ENCODE measurements around the gene ERBB2. TPM values are rescaled to one million over a fixed set of nuclear protein-coding genes. Genes with fewer than 3 reads are reported as not detected.

The ERBB2 gene
- total RNA-seq, 3 donors from 2014 or later = 13.1 to 118 (median 59.0) TPM

GRCh38 chr17:39726617-39727016 lies 26.8 kb downstream of the ERBB2 start:
- no peak overlapping the region for H3K4me3 ChIP-seq
- no peak for TF ChIP-seq POLR2AphosphoS5 (IDR thresholded peaks at IDR 0.05)
- no peak for TF ChIP-seq CTCF (IDR thresholded peaks at IDR 0.05)
- no peak for TF ChIP-seq POLR2A (IDR thresholded peaks at IDR 0.05)
- intact Hi-C loops (cut with DNase I; ENCODE audit: low total_unique reads) = no loop called here
- H3K27me3 ChIP-seq = no peaks in the 10 kb centered on the region
- no peak for DNase-seq (ENCODE audit: low spot score in 2 of 2)
- no peaks in the 10 kb centered on the region for H3K9me3 ChIP-seq
- peaks cover 4 to 10% of the 10 kb centered on the region in 2 donors for H3K4me1 ChIP-seq
- H3K36me3 ChIP-seq = no peaks in the 10 kb centered on the region
- H3K27ac ChIP-seq = no peak overlapping the region

- no peak for DNase-seq (ENCODE audit: low spot score in 2 of 2)
- H3K9me3 ChIP-seq = no peaks in the 10 kb centered on the region
- H3K36me3 ChIP-seq = no peaks in the 10 kb centered on the region
- peaks cover 4 to 10% of the 10 kb centered on the region in 2 donors for H3K4me1 ChIP-seq
- peak overlapping the region; percentile 43 to 97 for H3K27ac ChIP-seq
- TF ChIP-seq CTCF (IDR thresholded peaks at IDR 0.05) (no peak), POLR2AphosphoS5 (IDR thresholded peaks at IDR 0.05) (no peak), POLR2A (IDR thresholded peaks at IDR 0.05) (no peak)
- intact Hi-C loops (cut with DNase I; ENCODE audit: low total_unique reads) = no loop called here
- no peak overlapping the region for H3K4me3 ChIP-seq
- no peaks in the 10 kb centered on the region for H3K27me3 ChIP-seq
These were observed 27.7 kb downstream of the ERBB2 start for GRCh38 chr17:39727556-39727955.

GRCh38 chr17:39729280-39729851 lies 29.5 kb downstream of the ERBB2 start:
- Histone ChIP-seq H3K4me3 (peak overlapping the region; percentile 75 to 99 (median 77)), H3K27me3 (no peaks in the 10 kb centered on the region), H3K27ac (peak overlapping the region; percentile 97 to 99), H3K4me1 (peaks cover 4 to 10% of the 10 kb centered on the region in 2 donors), H3K9me3 (no peaks in the 10 kb centered on the region), H3K36me3 (no peaks in the 10 kb centered on the region)
- TF ChIP-seq POLR2A (IDR thresholded peaks at IDR 0.05) (no peak), POLR2AphosphoS5 (IDR thresholded peaks at IDR 0.05) (no peak), CTCF (IDR thresholded peaks at IDR 0.05) (no peak)
- intact Hi-C loops (cut with DNase I; ENCODE audit: low total_unique reads) = no loop called here
- DNase-seq (ENCODE audit: low spot score in 2 of 2) = no peak

- Histone ChIP-seq H3K27me3 (no peaks in the 10 kb centered on the region), H3K27ac (peak within 1 kb of the TSS; percentile 97 to 99), H3K4me3 (peak within 1 kb of the TSS; percentile 75 to 99 (median 77)), H3K36me3 (no peaks in the 10 kb centered on the region), H3K9me3 (no peaks in the 10 kb centered on the region), H3K4me1 (peaks cover 4 to 10% of the 10 kb centered on the region in 2 donors)
- TF ChIP-seq POLR2A (IDR thresholded peaks at IDR 0.05) = peak; percentile 87
- peak; percentile 96 to 97 (median 96) for TF ChIP-seq POLR2AphosphoS5 (IDR thresholded peaks at IDR 0.05)
- peak; percentile 82 to 91 (median 89) for TF ChIP-seq CTCF (IDR thresholded peaks at IDR 0.05)
- intact Hi-C loops (cut with DNase I; ENCODE audit: low total_unique reads) = loop anchor here (5.0 kb wide), 1 partner anchor 1872 kb away; no protein-coding TSS in a partner anchor
- peak; percentile 85 to 96 for DNase-seq (ENCODE audit: low spot score in 2 of 2)
These were observed 30.4 kb downstream of the ERBB2 start, which contains the start of gene MIEN1 for GRCh38 chr17:39730095-39730921. MIEN1 (minus strand) TSS chr17:39730532; CDS start chr17:39730495, 37 bp downstream.

- intact Hi-C loops (cut with DNase I; ENCODE audit: low total_unique reads) = loop anchor here (5.0 kb wide), 1 partner anchor 1870 kb away; no protein-coding TSS in a partner anchor
These were observed 32.7 kb downstream of the ERBB2 start for GRCh38 chr17:39732586-39732985.

More at GRCh38 chr17:39732586-39732985, 32.7 kb downstream of the ERBB2 start:
- Histone ChIP-seq H3K27ac (no peak overlapping the region), H3K4me3 (no peak overlapping the region), H3K36me3 (no peaks in the 10 kb centered on the region), H3K27me3 (no peaks in the 10 kb centered on the region), H3K4me1 (peaks cover 4 to 10% of the 10 kb centered on the region in 2 donors), H3K9me3 (no peaks in the 10 kb centered on the region)
- TF ChIP-seq CTCF (IDR thresholded peaks at IDR 0.05) (no peak), POLR2AphosphoS5 (IDR thresholded peaks at IDR 0.05) (no peak), POLR2A (IDR thresholded peaks at IDR 0.05) (no peak)
- no peak for DNase-seq (ENCODE audit: low spot score in 2 of 2)
